GM19467 (cell line): ENCODE results near the gene EIF2S1.
"Not testable (repeated sequence)": the region's sequence is repeated elsewhere in the genome, so short reads cannot be mapped to it uniquely, and the experiment has no call there.

Source experiments
- ATAC-seq: cut with Tn5 transposase; IDR thresholded peaks from one replicate; pipeline ENCODE4 v1.9.1; 2021; ENCODE audit warnings: mild to moderate bottlenecking, moderate library complexity; ENCODE audit not compliant: unreplicated experiment

EIF2S1 gene

GRCh38 chr14:67371247-67372148, 11.4 kb downstream of the EIF2S1 start:
- no peak for ATAC-seq

DNA sequence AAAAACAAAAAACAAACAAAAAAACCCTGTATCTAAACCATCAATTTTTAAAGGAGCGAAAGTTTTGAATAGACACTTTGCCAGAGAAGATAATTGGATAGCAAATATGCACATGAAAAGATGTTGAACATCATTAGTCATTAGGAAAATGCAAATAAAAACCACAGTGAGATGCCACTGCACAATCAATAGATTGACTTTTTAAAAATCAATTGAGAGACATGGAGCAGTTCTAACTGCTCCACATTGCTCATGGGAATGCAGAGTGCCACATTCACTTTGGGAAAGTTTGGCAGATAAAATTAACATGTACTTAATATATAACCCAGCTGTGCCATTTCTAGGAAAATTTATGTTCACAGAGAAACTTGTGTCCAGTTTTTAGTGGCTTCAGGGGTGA, 12.7 kb downstream of the EIF2S1 start:
- no peak for ATAC-seq

DNA sequence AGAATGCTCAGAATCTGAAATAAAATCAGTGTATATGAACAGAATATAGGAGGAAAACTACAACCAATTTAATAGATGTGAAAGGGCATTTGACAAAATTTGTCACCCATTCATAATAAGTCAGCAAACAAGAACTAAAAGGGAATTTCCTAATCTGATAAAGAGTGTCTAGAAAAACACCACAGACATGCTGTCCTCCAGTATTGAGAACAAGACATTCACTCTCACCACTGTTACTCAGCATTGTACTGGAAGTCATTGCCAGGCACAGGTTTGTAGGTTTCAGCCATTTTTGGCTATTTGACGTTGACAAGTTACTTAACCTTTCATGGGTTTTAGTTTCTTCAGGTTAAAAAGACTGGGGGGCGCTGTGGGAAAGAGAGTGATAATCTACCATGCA, 13.2 kb downstream of the EIF2S1 start:
- no peak for ATAC-seq

DNA sequence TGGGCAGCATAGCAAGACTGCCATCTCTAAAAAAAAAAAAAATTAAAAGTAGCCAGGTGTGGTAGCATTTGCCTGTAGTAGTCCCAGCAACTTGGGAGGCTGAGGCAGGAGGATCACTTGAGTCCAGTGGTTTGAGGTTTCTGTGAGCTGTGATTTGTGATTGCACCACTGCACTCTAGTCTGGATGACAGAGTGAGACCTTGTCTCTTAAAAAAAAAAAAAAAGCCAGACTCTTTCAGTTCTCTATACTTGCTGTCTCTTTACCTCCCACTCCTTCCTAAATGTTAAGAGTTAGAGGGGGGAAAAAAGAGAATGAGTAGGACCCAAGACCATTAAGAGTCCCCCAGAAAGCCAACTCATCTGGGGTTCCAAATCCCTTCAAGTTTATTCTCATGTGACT, 17.8 kb downstream of the EIF2S1 start:
- ATAC-seq, result no peak

DNA sequence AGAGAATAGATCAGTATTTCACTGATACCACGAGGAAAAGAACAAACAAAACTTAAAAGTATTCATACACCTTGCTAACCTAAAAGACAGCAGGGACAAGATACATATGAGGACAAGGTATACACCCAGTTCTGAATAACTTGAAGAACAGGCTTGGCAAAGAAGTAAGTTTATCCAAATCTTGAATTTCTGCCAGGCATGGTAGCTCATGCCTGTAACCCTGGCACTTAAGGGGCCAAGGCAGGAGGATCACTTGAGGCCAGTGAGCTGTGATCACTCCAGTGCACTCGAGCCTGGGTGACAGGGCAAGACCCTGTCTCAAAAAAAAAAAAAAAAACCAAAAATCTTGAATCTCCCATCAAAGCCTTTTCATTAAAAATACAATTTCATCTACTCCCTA, 25.0 kb downstream of the EIF2S1 start:
- ATAC-seq, result no peak

- no peak for ATAC-seq
Observed at GRCh38 chr14:67385618-67386017, 25.5 kb downstream of the EIF2S1 start.

- no peak for ATAC-seq
Observed at GRCh38 chr14:67387195-67387594, 27.1 kb downstream of the EIF2S1 start.

- ATAC-seq, result no peak
Observed at GRCh38 chr14:67389275-67389674, 29.1 kb downstream of the EIF2S1 start.

GRCh38 chr14:67389811-67390534, 29.8 kb downstream of the EIF2S1 start:
- ATAC-seq, result no peak

GRCh38 chr14:67391268-67391667, 31.1 kb downstream of the EIF2S1 start:
- ATAC-seq, result no peak

DNA sequence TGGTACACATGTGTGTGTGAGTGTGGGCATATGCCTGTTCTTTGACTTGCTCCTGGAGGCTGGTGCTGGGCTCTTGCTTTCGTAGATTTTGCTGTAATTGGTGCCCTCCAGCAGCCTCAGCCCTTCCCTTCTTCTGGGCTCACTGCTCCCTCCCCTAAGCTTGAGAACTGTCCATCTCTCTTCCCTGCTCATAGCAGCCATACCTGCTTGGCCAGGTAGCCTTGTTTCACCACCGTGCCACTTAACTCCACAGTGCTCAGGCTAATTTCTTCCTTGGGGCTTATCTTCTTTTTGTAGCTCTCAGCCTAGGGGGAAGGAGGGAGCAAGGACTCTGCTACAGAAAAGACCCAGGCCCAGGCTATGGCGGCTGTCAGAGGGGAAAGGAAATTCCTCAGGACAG, 32.0 kb downstream of the EIF2S1 start:
- no peak for ATAC-seq

DNA sequence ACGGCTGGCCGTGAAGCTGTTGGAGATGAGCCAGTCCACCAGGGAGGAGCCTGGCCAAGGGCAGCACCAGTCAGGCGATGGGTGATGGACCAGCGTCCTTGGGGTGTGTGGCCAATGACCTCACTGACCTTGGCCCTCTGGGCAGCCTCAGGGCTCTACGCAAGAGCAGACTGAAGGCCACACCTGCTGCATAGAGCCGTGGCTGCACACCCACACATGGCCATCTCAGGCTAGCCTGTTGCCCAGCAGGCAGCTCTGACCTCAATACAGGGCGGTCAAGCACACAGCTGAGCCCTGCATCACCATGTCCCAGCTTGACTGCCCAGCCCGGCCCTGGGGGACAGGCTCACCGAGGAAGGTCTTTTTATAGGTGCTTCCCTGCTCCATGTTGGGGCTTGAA, 32.7 kb downstream of the EIF2S1 start:
- no peak for ATAC-seq

DNA sequence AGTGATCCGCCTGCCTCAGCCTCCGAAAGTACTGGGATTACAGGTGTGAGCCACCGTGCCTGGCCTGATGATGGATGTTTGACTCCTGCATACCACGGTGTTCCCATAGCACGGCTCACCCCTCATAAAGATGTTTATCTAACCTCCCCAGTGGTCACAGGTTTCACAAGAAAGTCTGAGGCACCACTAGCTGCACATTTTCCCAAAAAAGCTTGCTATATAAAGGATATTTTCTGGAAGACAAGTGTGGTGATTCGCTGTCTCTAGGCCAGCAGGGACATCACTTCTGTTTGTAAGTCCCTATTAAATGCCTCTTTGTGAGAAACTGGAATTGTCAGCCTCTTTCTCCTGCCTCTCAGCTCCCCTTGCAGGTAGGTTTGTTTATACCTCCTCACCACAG, 33.6 kb downstream of the EIF2S1 start:
- ATAC-seq, result no peak

DNA sequence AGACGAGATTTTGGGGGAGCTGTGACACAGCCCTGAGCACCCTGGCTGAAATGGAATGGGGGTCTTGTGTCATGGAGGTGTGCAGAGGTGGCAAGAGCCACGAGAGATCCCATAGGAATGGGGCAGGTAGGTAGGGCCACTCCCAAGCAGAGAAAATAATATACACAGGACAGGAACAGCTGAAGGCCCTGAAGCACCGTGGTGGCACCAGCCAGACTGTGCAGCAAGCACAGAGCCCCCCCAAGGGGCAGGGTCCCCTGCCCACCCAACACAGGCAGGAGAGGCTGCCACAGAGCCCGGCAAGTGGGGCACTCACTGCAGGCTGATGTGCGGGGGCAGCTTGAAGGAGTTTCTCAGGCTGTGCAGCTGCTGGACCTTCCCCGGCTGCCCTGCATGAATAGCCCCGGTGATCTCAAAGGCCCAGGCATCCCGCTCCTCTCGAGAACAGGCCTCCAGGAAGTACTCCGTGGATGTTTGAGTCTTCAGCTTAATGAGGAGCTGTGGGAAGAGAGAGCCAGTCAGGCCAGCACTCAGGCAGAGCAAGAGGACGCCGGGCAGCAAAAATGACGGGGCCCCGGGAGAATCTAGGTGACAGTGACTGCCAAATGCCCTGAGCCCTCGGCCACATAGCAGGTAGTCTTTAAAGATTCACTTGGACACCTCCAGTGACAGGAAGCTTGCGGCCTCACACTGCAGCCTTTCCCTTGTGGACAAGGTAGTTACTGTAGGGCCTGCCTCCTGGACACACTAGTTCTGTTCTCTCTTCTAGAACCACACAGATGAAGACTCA, 35.2 kb downstream of the EIF2S1 start:
- ATAC-seq, result no peak

DNA sequence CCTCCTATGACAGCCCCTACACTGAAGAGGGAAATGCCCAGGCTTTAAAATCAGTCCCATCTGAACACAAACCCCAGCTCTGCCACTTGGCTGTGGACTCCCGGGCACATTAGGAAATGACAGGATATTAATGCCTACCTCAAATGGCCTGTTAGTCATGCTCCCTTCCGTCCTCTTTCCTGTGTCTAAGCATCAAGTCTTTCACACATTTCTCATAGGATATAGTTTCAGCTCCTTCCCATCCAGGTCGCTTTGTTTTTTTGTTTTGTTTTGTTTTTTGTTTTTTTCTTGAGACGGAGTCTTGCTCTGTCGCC, 35.7 kb downstream of the EIF2S1 start:
- no peak for ATAC-seq

DNA sequence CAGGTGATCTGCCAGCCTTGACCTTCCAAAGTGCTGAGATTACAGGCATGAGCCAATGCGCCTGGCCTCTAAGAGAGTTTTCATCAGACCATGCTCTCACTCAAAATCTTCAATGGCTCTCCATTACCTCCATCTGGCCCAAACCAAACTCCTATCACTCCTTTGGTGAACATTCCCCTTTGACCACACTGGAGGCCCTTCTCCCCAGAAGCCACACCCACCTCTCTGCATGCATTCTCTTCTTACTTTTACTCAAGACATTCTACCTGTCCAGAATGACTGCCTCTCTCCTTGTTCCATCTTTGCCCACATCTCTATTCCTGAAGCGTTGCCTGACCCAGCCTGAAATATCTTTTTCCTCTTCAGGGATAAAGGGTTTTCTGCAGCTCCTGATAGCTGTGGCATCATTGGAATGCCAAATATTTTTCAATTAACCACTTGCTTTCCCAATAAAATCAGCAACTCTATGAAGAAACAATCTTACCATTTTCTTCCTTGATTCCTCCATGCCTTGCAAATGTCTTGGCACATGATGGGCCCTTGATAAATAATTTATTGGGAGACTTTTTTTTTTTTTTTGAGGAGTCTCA, 36.3 kb downstream of the EIF2S1 start:
- no peak for ATAC-seq

GRCh38 chr14:67397536-67397935, 37.4 kb downstream of the EIF2S1 start:
- no peak for ATAC-seq

- ATAC-seq, result no peak
Observed at GRCh38 chr14:67400434-67400833, 40.3 kb downstream of the EIF2S1 start.

GRCh38 chr14:67405771-67406170, 45.6 kb downstream of the EIF2S1 start:
- no peak for ATAC-seq

GRCh38 chr14:67408122-67408801, 48.1 kb downstream of the EIF2S1 start:
- not testable (repeated sequence) for ATAC-seq

- no peak for ATAC-seq
Observed at GRCh38 chr14:67409461-67409860, 49.3 kb downstream of the EIF2S1 start.
